HG03565 (cell line): Measurements from ENCODE around the gene TCTA.

Experiments used
- ATAC-seq: cut with Tn5 transposase; IDR thresholded peaks from one replicate; pipeline ENCODE4 v1.9.1; 2021; ENCODE audit warnings: mild to moderate bottlenecking, moderate library complexity; ENCODE audit not compliant: unreplicated experiment

TCTA gene

GRCh38 chr3:49456466-49456865 lies 44.2 kb downstream of the TCTA start:
- ATAC-seq: no peak

GRCh38 chr3:49460188-49460890 lies 48.1 kb downstream of the TCTA start:
- no peak for ATAC-seq

DNA sequence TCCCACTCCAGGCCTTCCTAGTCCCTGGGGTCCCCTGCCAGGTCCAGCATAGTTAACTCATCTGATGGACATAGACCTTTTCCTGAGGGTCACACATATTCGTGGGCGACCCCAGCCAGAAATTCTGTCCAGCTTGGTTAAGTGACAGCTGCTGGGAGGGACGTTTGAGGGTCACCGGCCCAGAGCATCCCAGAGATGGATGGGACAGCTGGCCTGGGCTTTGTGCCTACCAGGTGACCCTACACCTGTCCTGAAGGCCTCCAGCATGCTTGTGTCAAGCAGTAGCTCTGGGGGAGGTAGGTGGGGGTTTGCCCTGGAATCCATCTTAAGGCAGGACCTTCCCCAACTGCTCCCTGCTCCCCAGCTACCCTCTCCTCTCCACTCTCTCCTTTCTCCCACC lies 48.7 kb downstream of the TCTA start:
- no peak for ATAC-seq

- no peak for ATAC-seq
These were observed 49.4 kb downstream of the TCTA start for GRCh38 chr3:49461443-49462171.

DNA sequence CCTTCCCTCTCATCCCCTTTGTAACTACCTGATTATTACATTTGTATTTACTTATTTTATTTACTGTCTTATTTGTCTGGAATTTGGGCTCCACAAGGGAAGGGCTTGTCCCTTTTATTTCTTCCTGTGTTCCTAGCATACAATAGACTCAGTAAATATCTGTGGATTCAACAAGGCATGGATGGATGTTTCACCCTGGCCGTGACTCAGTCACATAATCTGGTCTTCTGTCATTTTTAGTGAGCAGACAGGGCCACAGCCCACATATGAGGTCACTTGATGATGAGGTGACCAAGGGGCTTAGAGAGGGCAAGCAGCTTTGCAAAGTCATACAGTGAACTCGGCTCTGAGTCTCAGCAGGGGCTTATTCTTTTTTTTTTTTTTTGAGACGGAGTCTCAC lies 50.0 kb downstream of the TCTA start:
- no peak for ATAC-seq

DNA sequence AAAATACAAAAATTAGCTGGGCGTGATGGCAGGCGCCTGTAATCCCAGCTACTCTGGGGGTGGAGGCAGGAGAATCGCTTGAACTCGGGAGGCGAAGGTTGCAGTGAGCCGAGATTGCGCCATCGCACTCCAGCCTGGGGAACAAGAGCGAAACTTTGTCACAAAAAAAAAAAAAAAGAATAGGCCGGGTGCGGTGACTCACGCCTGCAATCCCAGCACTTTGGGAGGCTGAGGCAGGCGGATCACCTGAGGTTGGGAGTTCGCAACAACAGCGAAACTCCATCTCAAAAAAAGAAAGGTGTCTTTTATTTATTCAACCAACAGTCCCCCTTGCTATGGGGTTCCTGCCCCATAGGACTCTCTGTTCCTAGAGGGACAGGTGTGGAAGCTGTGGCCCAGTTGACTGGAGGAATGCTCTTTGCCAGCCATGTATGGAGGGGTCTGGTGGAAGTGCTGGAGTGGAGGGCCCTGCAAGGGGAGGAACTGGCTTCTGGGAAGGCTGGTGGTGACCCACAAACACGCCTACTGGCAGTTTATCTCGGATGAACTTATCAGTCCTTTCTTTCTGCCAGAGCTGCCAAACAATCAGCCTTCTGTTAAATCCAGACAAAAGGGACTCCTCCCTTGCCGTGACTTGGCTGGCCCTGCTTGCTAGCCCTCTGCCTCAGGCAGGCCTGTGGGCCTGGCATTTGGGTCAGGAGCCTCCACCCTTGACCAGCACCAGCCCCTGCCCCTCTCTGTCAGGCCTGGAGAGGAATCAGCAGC lies 53.2 kb downstream of the TCTA start:
- no peak for ATAC-seq
